HepG2 (cell line): Measurements from ENCODE around the gene HECTD1. TPM values are rescaled to one million over a fixed set of nuclear protein-coding genes. Genes with fewer than 3 reads are reported as not detected.

Source experiments
- LCORL ChIP-seq, 2 experiments: fragments of 450-650 bp in 1 of 2; sonication (generic) in 1 of 2; formaldehyde crosslinking in 1 of 2; IDR thresholded peaks; 2 replicates each; pipeline versions ENCODE4 v1.5.0 to v1.6.1; 2017 to 2020; ENCODE audit warnings: antibody characterized with exemption in 1 of 2, missing genetic modification reagents in 1 of 2
- PHF21A ChIP-seq: sonication (generic); formaldehyde crosslinking; IDR thresholded peaks from 2 replicates; pipeline ENCODE4 v1.5.0; 2020; ENCODE audit warnings: mild to moderate bottlenecking, missing genetic modification reagents
- ZBTB4 ChIP-seq: sonication (generic); formaldehyde crosslinking; IDR thresholded peaks from 2 replicates; pipeline ENCODE4 v1.4.0; 2020; ENCODE audit warnings: missing genetic modification reagents, mild to moderate bottlenecking, borderline replicate concordance
- ZNF20 ChIP-seq: sonication (generic); formaldehyde crosslinking; IDR thresholded peaks from 2 replicates; pipeline ENCODE4 v1.4.0; 2020; ENCODE audit warnings: mild to moderate bottlenecking, moderate library complexity, missing genetic modification reagents
- ZNF274 ChIP-seq: sonication (generic); formaldehyde crosslinking; IDR thresholded peaks from 2 replicates; pipeline ENCODE4 v1.5.1; 2020; ENCODE audit warnings: mild to moderate bottlenecking, missing genetic modification reagents
- polyA plus RNA-seq, 8 experiments: library from polyadenylated mRNA; depleted of rRNA in 3 of 8; stranded (reverse) in 7 of 8; unstranded in 1 of 8; fragments of >200 nt; fragmentation: Illumina TruSeq in 4 of 8; extraction: Trizol in 4 of 8; gene quantifications; 2 replicates each; pipeline versions ENCODE4 v1.2.1 to v1.2.3, GENCODE V29; 2011 to 2016; ENCODE audit warnings: low read depth in 4 of 8, missing spikeins in 1 of 8, mixed read lengths in 1 of 8; ENCODE audit not compliant: insufficient read depth in 1 of 8
- total RNA-seq, 5 experiments: library from RNA; depleted of rRNA; stranded (reverse); fragments of >200 nt; fragmentation: Illumina TruSeq; extraction: Trizol; gene quantifications; 2 replicates each; pipeline ENCODE4 v1.2.3, GENCODE V29; 2016; ENCODE audit warnings: low read depth in 1 of 5
- TF ChIP-seq, protein P1 (sequence below): sonication (generic); formaldehyde crosslinking; IDR thresholded peaks from 2 replicates; pipeline ENCODE4 v1.5.0; 2020; ENCODE audit warnings: mild to moderate bottlenecking, missing genetic modification reagents, borderline replicate concordance

HECTD1 gene
- total and polyA plus RNA-seq, 2 of the 13 experiments (the other 11 are each of a cell fraction or from before 2014, with no cell fraction given): 312 to 560 TPM

DNA sequence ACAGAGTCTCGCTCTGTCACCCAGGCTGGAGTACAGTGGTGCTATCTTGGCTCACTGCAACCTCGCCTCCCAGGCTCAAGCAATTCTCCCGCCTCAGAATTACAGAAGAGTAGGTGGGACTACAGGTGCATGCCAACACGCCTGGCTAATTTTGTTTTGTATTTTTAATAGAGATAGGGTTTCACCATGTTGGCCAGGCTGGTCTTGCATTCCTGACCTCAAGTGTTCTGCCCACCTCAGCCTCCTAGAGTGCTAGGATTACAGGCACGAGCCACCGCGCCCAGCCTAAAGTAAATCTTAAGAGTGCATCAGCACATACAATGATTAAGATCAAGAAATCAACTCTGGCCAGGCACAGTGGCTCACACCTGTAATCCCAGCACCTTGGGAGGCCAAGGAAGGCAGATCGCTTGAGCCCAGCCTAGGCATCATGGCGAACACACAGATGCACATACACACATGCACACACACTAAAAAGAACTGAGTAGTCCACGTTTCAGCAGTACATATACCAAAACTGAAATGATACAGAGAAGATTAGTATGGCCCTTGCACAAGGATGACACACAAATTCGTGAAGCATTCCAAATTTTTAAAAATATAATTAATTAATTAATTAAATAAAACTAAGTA, 65.0 kb downstream of the HECTD1 start (continued):
- TF ChIP-seq, protein P1, sequence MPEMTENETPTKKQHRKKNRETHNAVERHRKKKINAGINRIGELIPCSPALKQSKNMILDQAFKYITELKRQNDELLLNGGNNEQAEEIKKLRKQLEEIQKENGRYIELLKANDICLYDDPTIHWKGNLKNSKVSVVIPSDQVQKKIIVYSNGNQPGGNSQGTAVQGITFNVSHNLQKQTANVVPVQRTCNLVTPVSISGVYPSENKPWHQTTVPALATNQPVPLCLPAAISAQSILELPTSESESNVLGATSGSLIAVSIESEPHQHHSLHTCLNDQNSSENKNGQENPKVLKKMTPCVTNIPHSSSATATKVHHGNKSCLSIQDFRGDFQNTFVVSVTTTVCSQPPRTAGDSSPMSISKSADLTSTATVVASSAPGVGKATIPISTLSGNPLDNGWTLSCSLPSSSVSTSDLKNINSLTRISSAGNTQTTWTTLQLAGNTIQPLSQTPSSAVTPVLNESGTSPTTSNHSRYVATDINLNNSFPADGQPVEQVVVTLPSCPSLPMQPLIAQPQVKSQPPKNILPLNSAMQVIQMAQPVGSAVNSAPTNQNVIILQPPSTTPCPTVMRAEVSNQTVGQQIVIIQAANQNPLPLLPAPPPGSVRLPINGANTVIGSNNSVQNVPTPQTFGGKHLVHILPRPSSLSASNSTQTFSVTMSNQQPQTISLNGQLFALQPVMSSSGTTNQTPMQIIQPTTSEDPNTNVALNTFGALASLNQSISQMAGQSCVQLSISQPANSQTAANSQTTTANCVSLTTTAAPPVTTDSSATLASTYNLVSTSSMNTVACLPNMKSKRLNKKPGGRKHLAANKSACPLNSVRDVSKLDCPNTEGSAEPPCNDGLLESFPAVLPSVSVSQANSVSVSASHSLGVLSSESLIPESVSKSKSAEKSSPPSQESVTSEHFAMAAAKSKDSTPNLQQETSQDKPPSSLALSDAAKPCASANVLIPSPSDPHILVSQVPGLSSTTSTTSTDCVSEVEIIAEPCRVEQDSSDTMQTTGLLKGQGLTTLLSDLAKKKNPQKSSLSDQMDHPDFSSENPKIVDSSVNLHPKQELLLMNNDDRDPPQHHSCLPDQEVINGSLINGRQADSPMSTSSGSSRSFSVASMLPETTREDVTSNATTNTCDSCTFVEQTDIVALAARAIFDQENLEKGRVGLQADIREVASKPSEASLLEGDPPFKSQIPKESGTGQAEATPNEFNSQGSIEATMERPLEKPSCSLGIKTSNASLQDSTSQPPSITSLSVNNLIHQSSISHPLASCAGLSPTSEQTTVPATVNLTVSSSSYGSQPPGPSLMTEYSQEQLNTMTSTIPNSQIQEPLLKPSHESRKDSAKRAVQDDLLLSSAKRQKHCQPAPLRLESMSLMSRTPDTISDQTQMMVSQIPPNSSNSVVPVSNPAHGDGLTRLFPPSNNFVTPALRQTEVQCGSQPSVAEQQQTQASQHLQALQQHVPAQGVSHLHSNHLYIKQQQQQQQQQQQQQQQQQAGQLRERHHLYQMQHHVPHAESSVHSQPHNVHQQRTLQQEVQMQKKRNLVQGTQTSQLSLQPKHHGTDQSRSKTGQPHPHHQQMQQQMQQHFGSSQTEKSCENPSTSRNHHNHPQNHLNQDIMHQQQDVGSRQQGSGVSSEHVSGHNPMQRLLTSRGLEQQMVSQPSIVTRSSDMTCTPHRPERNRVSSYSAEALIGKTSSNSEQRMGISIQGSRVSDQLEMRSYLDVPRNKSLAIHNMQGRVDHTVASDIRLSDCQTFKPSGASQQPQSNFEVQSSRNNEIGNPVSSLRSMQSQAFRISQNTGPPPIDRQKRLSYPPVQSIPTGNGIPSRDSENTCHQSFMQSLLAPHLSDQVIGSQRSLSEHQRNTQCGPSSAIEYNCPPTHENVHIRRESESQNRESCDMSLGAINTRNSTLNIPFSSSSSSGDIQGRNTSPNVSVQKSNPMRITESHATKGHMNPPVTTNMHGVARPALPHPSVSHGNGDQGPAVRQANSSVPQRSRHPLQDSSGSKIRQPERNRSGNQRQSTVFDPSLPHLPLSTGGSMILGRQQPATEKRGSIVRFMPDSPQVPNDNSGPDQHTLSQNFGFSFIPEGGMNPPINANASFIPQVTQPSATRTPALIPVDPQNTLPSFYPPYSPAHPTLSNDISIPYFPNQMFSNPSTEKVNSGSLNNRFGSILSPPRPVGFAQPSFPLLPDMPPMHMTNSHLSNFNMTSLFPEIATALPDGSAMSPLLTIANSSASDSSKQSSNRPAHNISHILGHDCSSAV (CRISPR knock-in tag): no peak
- TF ChIP-seq ZBTB4: no peak
- no peak for TF ChIP-seq LCORL (IDR thresholded peaks at IDR 0.05)
- TF ChIP-seq LCORL (CRISPR knock-in tag; IDR thresholded peaks at IDR 0.05): no peak
- TF ChIP-seq ZNF20 (CRISPR knock-in tag): no peak
- no peak for TF ChIP-seq ZNF274 (CRISPR knock-in tag)
- TF ChIP-seq PHF21A: no peak
